Right atrium auricular region (tissue), 2 donors: Measurements from ENCODE around the gene KCTD17. TPM values are rescaled to one million over a fixed set of nuclear protein-coding genes. Genes with fewer than 3 reads are reported as not detected.

ENCODE experiments used
- DNase-seq: peaks from one replicate; pipeline ENCODE4 v3.0.0-alpha.2; 2019; ENCODE audit warnings: low spot score
- H3K27ac ChIP-seq, 2 donors: fragments of 200-600 bp; sonication (generic); 1 replicate in 1 of 2; 2 replicates in 1 of 2; pipeline ENCODE4 v1.5.1; 2016 to 2019
- H3K27me3 ChIP-seq, 2 donors: fragments of 200-600 bp; sonication (generic); one replicate each; pipeline versions ENCODE4 v1.5.1 to v1.6.0; 2017 to 2019
- H3K36me3 ChIP-seq: fragments of 200-600 bp; sonication (generic); one replicate; pipeline ENCODE4 v1.5.1; 2016
- H3K4me1 ChIP-seq, 2 donors: fragments of 200-600 bp; sonication (generic); one replicate each; pipeline versions ENCODE4 v1.5.1 to v1.6.0; 2017 to 2019
- H3K4me3 ChIP-seq, 2 donors: fragments of 200-600 bp; sonication (generic); 1 replicate in 1 of 2; 2 replicates in 1 of 2; pipeline ENCODE4 v1.5.1; 2017 to 2019; ENCODE audit warnings: mild to moderate bottlenecking in 1 of 2, moderate library complexity in 1 of 2
- H3K9me3 ChIP-seq, 2 donors: fragments of 200-600 bp; sonication (generic); one replicate each; pipeline ENCODE4 v1.5.1; 2019
- CTCF ChIP-seq, 2 donors: fragments of 200-600 bp; sonication (generic); IDR thresholded peaks; one replicate each; pipeline ENCODE4 v1.5.1; 2019; ENCODE audit warnings: antibody characterized with exemption in 2 of 2
- total RNA-seq, 2 donors: library from RNA; depleted of rRNA; stranded (reverse); fragments of >200 nt; gene quantifications; one replicate each; pipeline ENCODE4 v1.1.0, GENCODE V29; 2016

KCTD17 gene
- total RNA-seq, 2 donors from 2014 or later, result 44.9 to 54.8 TPM

GRCh38 chr22:37094239-37094638 lies 42.7 kb downstream of the KCTD17 start:
- H3K27ac ChIP-seq, result no peak overlapping the region
- TF ChIP-seq CTCF (IDR thresholded peaks at IDR 0.05), result no peak
- H3K27me3 ChIP-seq, result no peaks in the 10 kb centered on the region

GRCh38 chr22:37095113-37095512 lies 43.6 kb downstream of the KCTD17 start:
- no peaks in the 10 kb centered on the region for H3K36me3 ChIP-seq
- no peaks in the 10 kb centered on the region for H3K4me1 ChIP-seq
- H3K27me3 ChIP-seq, result no peaks in the 10 kb centered on the region
- DNase-seq, result no peak
- H3K9me3 ChIP-seq, result no peaks in the 10 kb centered on the region
- no peak overlapping the region for H3K27ac ChIP-seq
- H3K4me3 ChIP-seq, result no peak overlapping the region
- no peak for TF ChIP-seq CTCF (IDR thresholded peaks at IDR 0.05)

More at GRCh38 chr22:37094239-37094638, 42.7 kb downstream of the KCTD17 start:
- H3K9me3 ChIP-seq, result no peaks in the 10 kb centered on the region
- no peak for DNase-seq
- H3K36me3 ChIP-seq, result no peaks in the 10 kb centered on the region
- no peaks in the 10 kb centered on the region for H3K4me1 ChIP-seq
- H3K4me3 ChIP-seq, result no peak overlapping the region

GRCh38 chr22:37097346-37097745 lies 45.8 kb downstream of the KCTD17 start:
- DNase-seq, result no peak
- Histone ChIP-seq H3K9me3 (no peaks in the 10 kb centered on the region), H3K27me3 (no peaks in the 10 kb centered on the region)

GRCh38 chr22:37098976-37099591 lies 47.5 kb downstream of the KCTD17 start:
- Histone ChIP-seq H3K27ac (no peak overlapping the region), H3K27me3 (no peaks in the 10 kb centered on the region), H3K36me3 (no peaks in the 10 kb centered on the region), H3K4me3 (no peak overlapping the region), H3K4me1 (no peaks in the 10 kb centered on the region), H3K9me3 (no peaks in the 10 kb centered on the region)
- no peak for DNase-seq
- no peak for TF ChIP-seq CTCF (IDR thresholded peaks at IDR 0.05)

More at GRCh38 chr22:37097346-37097745, 45.8 kb downstream of the KCTD17 start:
- Histone ChIP-seq H3K27ac (no peak overlapping the region), H3K36me3 (no peaks in the 10 kb centered on the region), H3K4me3 (no peak overlapping the region), H3K4me1 (no peaks in the 10 kb centered on the region)
- TF ChIP-seq CTCF (IDR thresholded peaks at IDR 0.05), result no peak

GRCh38 chr22:37100589-37101127 lies 49.1 kb downstream of the KCTD17 start:
- Histone ChIP-seq H3K4me1 (no peaks in the 10 kb centered on the region), H3K27me3 (no peaks in the 10 kb centered on the region), H3K9me3 (no peaks in the 10 kb centered on the region), H3K27ac (no peak overlapping the region), H3K36me3 (no peaks in the 10 kb centered on the region), H3K4me3 (no peak overlapping the region)
- DNase-seq, result no peak
- TF ChIP-seq CTCF (IDR thresholded peaks at IDR 0.05), result no peak
